Loucy (cell line): Measurements from ENCODE around the gene ATP6V0D1.

ENCODE experiments used
- H2AFZ ChIP-seq: fragments of 200-600 bp; sonication (generic); 2 replicates; pipeline ENCODE4 v1.6.0; 2016; ENCODE audit warnings: antibody characterized with exemption, mild to moderate bottlenecking, low read length, moderate library complexity
- H3F3A ChIP-seq: fragments of 200-600 bp; 2 replicates; pipeline ENCODE4 v1.6.0; 2016; ENCODE audit warnings: antibody characterized with exemption, low read depth, mild to moderate bottlenecking
- H3K27me3 ChIP-seq: fragments of 200-600 bp; sonication (generic); 2 replicates; pipeline ENCODE4 v1.6.1; 2014; ENCODE audit warnings: low read length, mild to moderate bottlenecking; ENCODE audit not compliant: insufficient read depth, poor library complexity, severe bottlenecking
- H3K36me3 ChIP-seq: fragments of 200-600 bp; sonication (generic); 2 replicates; pipeline ENCODE4 v1.6.1; 2016; ENCODE audit warnings: low read length; ENCODE audit not compliant: insufficient read depth
- H3K4me1 ChIP-seq: fragments of 200-600 bp; sonication (generic); 2 replicates; pipeline ENCODE4 v1.5.1; 2014; ENCODE audit warnings: low read length, mild to moderate bottlenecking; ENCODE audit not compliant: insufficient read depth, poor library complexity, severe bottlenecking
- H3K4me2 ChIP-seq: fragments of 200-600 bp; sonication (generic); 2 replicates; pipeline ENCODE4 v1.6.0; 2014; ENCODE audit warnings: antibody characterized with exemption, low read length, low read depth, mild to moderate bottlenecking; ENCODE audit not compliant: poor library complexity, severe bottlenecking
- H3K4me3 ChIP-seq: fragments of 200-600 bp; sonication (generic); 2 replicates; pipeline ENCODE4 v1.5.1; 2014; ENCODE audit warnings: low read length, mild to moderate bottlenecking, mixed read lengths; ENCODE audit not compliant: poor library complexity, severe bottlenecking
- H3K79me2 ChIP-seq: fragments of 200-600 bp; sonication (generic); 2 replicates; pipeline ENCODE4 v1.6.1; 2014; ENCODE audit warnings: low read length; ENCODE audit not compliant: insufficient read depth
- H3K9ac ChIP-seq: fragments of 200-600 bp; sonication (generic); 2 replicates; pipeline ENCODE4 v1.6.0; 2014; ENCODE audit warnings: mild to moderate bottlenecking, low read depth, low read length, moderate library complexity; ENCODE audit not compliant: poor library complexity, severe bottlenecking
- H3K9me2 ChIP-seq: fragments of 200-600 bp; sonication (generic); replicated peaks from 2 replicates; pipeline ENCODE4 v1.6.1; 2016; ENCODE audit warnings: low read depth, low read length, mixed read lengths
- H3K9me3 ChIP-seq: fragments of 200-600 bp; sonication (generic); 2 replicates; pipeline ENCODE4 v1.6.1; 2014; ENCODE audit warnings: mild to moderate bottlenecking, antibody characterized with exemption, low read length, low read depth; ENCODE audit not compliant: insufficient read depth
- H4K20me1 ChIP-seq: fragments of 200-600 bp; sonication (generic); 2 replicates; pipeline ENCODE4 v1.6.0; 2014; ENCODE audit warnings: antibody characterized with exemption, low read length, mild to moderate bottlenecking; ENCODE audit not compliant: insufficient read depth, poor library complexity, severe bottlenecking
- CTCF ChIP-seq: fragments of 200-600 bp; sonication (generic); conservative IDR thresholded peaks from 2 replicates; pipeline ENCODE4 v1.5.1; 2014; ENCODE audit warnings: mild to moderate bottlenecking, antibody characterized with exemption, low read length
- EZH2phosphoT487 ChIP-seq: fragments of 200-600 bp; IDR thresholded peaks from 2 replicates; pipeline ENCODE4 v1.6.1; 2018; ENCODE audit warnings: antibody characterized with exemption, mild to moderate bottlenecking, moderate library complexity, borderline replicate concordance

The ATP6V0D1 gene

GRCh38 chr16:67438824-67439393, 42.0 kb downstream of the ATP6V0D1 start:
- Histone ChIP-seq H3K4me2 (no peak overlapping the region), H3K9ac (no peak overlapping the region), H3K27me3 (no peaks in the 10 kb centered on the region), H3K79me2 (no peaks in the 10 kb centered on the region), H4K20me1 (no peaks in the 10 kb centered on the region), H3F3A (no peaks in the 10 kb centered on the region), H3K36me3 (peaks cover 12% of the 10 kb centered on the region; the same call in 1 of the 2 replicates), H3K4me3 (no peak overlapping the region), H3K9me2 (no peaks in the 10 kb centered on the region), H3K9me3 (no peaks in the 10 kb centered on the region), H3K4me1 (no peaks in the 10 kb centered on the region), H2AFZ (no peak overlapping the region)
- no peak for TF ChIP-seq EZH2phosphoT487
- no peak for TF ChIP-seq CTCF

- Histone ChIP-seq H3K4me3 (no peak overlapping the region), H4K20me1 (no peaks in the 10 kb centered on the region), H3K27me3 (no peaks in the 10 kb centered on the region), H3K4me1 (no peaks in the 10 kb centered on the region), H2AFZ (no peak overlapping the region), H3K4me2 (no peak overlapping the region), H3K9me2 (no peaks in the 10 kb centered on the region), H3K79me2 (no peaks in the 10 kb centered on the region), H3K9ac (no peak overlapping the region), H3F3A (no peaks in the 10 kb centered on the region), H3K36me3 (peaks cover 12% of the 10 kb centered on the region; the same call in 1 of the 2 replicates), H3K9me3 (no peaks in the 10 kb centered on the region)
- TF ChIP-seq CTCF (no peak), EZH2phosphoT487 (no peak)
Measured at GRCh38 chr16:67438098-67438791, 42.7 kb downstream of the ATP6V0D1 start.

- no peak overlapping the region for H3K4me3 ChIP-seq
- H3K36me3 ChIP-seq: peaks cover 12% of the 10 kb centered on the region; the same call in 1 of the 2 replicates
- H4K20me1 ChIP-seq: no peaks in the 10 kb centered on the region
- no peaks in the 10 kb centered on the region for H3K4me1 ChIP-seq
- no peaks in the 10 kb centered on the region for H3K9me2 ChIP-seq
- TF ChIP-seq CTCF (no peak), EZH2phosphoT487 (no peak)
- H3K9ac ChIP-seq: no peak overlapping the region
- no peaks in the 10 kb centered on the region for H3F3A ChIP-seq
- no peak overlapping the region for H3K4me2 ChIP-seq
- H3K27me3 ChIP-seq: no peaks in the 10 kb centered on the region
- no peak overlapping the region for H2AFZ ChIP-seq
- no peaks in the 10 kb centered on the region for H3K9me3 ChIP-seq
- no peaks in the 10 kb centered on the region for H3K79me2 ChIP-seq
Measured at GRCh38 chr16:67437513-67437912, 43.4 kb downstream of the ATP6V0D1 start.
